Esophagus muscularis mucosa (tissue), 4 donors: ENCODE measurements around the gene DTX1.
A peak's percentile ranks its signal among the peaks of the same experiment; 100 is the strongest.

Source experiments
- EP300 ChIP-seq: sonication (generic); formaldehyde crosslinking; IDR thresholded peaks from one replicate; pipeline ENCODE4 v1.6.1; 2017; ENCODE audit warnings: antibody characterized with exemption
- POLR2A ChIP-seq: fragments of 450-650 bp; IDR thresholded peaks from one replicate; pipeline ENCODE4 v1.6.1; 2017; ENCODE audit warnings: antibody characterized with exemption, moderate library complexity, mild to moderate bottlenecking, low read depth
- POLR2AphosphoS5 ChIP-seq, 2 donors: sonication (generic); formaldehyde crosslinking; IDR thresholded peaks; one replicate each; pipeline ENCODE4 v1.6.1; 2017; ENCODE audit warnings: antibody characterized with exemption in 2 of 2
- TF ChIP-seq, protein P1 (sequence below), 3 experiments: fragments of 200-600 bp in 2 of 3; fragments of 450-650 bp in 1 of 3; sonication (generic) in 2 of 3; IDR thresholded peaks; one replicate each; pipeline ENCODE4 v1.5.1; 2017 to 2019; ENCODE audit warnings: antibody characterized with exemption in 3 of 3, mild to moderate bottlenecking in 2 of 3, moderate library complexity in 1 of 3

DNA sequence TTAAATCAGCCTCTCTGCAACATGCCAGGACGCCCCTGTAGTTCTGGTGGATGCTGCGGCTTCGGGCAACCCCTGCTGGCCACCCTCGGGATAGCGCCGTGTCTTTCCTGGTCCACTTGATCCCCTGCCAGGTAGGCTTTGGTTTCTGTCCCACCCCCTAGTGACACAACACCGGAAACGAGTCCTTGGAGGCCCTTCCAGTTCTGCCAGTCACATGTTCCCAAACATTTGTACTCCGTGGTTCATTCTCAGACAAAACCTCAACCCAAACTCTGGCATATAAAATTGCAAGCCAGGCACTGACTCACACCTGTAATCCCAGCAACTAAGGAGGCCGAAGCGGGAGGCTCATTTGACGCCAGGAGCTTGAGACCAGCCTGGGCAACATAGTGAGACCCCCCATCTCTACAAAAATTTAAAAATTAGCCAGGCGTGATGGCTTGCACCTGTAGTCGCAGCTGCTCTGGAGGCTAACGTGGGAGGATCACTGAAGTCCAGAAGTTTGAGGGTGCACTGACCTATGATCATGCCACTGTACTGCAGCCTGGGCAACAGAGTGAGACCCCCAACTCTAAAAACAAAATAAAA, 42.0 kb downstream of the DTX1 start:
- TF ChIP-seq, protein P1, sequence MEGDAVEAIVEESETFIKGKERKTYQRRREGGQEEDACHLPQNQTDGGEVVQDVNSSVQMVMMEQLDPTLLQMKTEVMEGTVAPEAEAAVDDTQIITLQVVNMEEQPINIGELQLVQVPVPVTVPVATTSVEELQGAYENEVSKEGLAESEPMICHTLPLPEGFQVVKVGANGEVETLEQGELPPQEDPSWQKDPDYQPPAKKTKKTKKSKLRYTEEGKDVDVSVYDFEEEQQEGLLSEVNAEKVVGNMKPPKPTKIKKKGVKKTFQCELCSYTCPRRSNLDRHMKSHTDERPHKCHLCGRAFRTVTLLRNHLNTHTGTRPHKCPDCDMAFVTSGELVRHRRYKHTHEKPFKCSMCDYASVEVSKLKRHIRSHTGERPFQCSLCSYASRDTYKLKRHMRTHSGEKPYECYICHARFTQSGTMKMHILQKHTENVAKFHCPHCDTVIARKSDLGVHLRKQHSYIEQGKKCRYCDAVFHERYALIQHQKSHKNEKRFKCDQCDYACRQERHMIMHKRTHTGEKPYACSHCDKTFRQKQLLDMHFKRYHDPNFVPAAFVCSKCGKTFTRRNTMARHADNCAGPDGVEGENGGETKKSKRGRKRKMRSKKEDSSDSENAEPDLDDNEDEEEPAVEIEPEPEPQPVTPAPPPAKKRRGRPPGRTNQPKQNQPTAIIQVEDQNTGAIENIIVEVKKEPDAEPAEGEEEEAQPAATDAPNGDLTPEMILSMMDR (IDR thresholded peaks at IDR 0.05), result peak; percentile 46 to 72 (median 58)
- TF ChIP-seq POLR2A (no peak), EP300 (no peak), POLR2AphosphoS5 (IDR thresholded peaks at IDR 0.05) (peak; percentile 17 to 22)
